ENCODE results near the gene CLDN25. TPM values are rescaled to one million over a fixed set of nuclear protein-coding genes. Genes with fewer than 3 reads are reported as not detected.

CLDN25 gene
- polyA plus RNA-seq, 3 donors, result not detected

DNA sequence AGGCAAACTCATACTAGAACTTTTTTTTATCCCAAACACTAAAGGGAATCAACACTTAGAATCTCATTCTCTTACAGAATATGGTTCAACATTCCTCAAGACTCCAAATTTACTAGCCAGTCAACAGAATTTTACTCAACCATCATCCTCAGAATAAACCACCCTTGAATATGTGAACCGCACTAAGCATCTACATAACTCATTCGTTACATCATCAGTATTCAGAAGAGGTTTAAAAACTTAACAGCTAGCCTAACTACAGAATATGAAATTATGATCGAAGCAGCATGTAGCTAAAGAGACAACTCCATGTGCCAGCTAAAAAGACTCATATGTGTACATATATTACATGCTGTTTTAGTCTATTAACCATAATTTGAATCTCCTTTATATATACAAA, 47.9 kb downstream of the CLDN25 start:
- no CpG with 5 or more reads among the region's 3 CpGs for WGBS (ENCODE audit: insufficient coverage)
- peak overlapping the region in 1 of 7 donors; percentile 12 for H3K27ac Mint-ChIP-seq
- peaks cover 43 to 82% of the 10 kb centered on the region in 2 donors for H3K36me3 ChIP-seq (replicated peaks in 1 of 2; ENCODE audit: control insufficient read depth in 1 of 2, insufficient read depth in 2 of 2, low read length in 2 of 2)

DNA sequence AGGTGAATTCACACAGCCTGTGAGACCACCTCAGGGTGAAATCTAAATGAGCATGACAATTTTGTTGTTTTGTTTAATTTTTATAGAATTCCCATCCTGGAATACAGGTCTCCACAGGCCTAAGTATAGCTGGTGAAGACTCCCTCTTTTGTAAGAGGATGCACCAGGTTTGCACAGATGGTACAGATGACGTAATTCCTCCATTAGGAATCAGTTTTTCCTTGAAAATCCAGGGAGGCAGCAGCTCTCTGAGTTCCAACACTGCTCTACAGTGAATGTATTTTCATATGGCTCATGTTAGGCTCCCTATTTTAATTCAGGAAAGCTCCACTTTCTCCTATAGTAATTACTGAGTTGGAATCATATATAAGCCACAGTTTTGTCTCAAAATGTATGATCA, 48.6 kb downstream of the CLDN25 start:
- Mint-ChIP-seq H3K4me3 (no peak overlapping the region), H3K27ac (no peak overlapping the region), H3K4me1 (peaks cover 3% of the 10 kb centered on the region), H3K36me3 (peaks cover 51 to 66% of the 10 kb centered on the region in 2 donors), H3K27me3 (ENCODE audit: low read depth in 3 of 3) (peaks cover 0 to 2% (median 0%) of the 10 kb centered on the region in 3 donors), H3K9me3 (peaks cover 0 to 8% (median 0%) of the 10 kb centered on the region in 7 donors)
- H3K27me3 ChIP-seq (ENCODE audit: control insufficient read depth in 2 of 2, insufficient read depth in 2 of 2, low read length in 2 of 2), result no peaks in the 10 kb centered on the region
- H3K79me2 ChIP-seq (ENCODE audit: insufficient read depth, low read length), result no peaks in the 10 kb centered on the region
- peaks cover 39 to 82% of the 10 kb centered on the region in 2 donors for H3K36me3 ChIP-seq (replicated peaks in 1 of 2; ENCODE audit: control insufficient read depth in 1 of 2, insufficient read depth in 2 of 2, low read length in 2 of 2)
- H3K4me2 ChIP-seq (replicated peaks; ENCODE audit: extremely low read depth, low read length, poor library complexity, severe bottlenecking), result no peak overlapping the region
- TF ChIP-seq, protein P1, sequence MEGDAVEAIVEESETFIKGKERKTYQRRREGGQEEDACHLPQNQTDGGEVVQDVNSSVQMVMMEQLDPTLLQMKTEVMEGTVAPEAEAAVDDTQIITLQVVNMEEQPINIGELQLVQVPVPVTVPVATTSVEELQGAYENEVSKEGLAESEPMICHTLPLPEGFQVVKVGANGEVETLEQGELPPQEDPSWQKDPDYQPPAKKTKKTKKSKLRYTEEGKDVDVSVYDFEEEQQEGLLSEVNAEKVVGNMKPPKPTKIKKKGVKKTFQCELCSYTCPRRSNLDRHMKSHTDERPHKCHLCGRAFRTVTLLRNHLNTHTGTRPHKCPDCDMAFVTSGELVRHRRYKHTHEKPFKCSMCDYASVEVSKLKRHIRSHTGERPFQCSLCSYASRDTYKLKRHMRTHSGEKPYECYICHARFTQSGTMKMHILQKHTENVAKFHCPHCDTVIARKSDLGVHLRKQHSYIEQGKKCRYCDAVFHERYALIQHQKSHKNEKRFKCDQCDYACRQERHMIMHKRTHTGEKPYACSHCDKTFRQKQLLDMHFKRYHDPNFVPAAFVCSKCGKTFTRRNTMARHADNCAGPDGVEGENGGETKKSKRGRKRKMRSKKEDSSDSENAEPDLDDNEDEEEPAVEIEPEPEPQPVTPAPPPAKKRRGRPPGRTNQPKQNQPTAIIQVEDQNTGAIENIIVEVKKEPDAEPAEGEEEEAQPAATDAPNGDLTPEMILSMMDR (IDR thresholded peaks at IDR 0.05), result no peak
- intact Hi-C loops (cut with micrococcal nuclease), result no loop called here
- H4K20me1 ChIP-seq (ENCODE audit: insufficient read depth, low read length), result no peaks in the 10 kb centered on the region
- H3K27ac ChIP-seq (ENCODE audit: low read depth in 1 of 2, low read length in 2 of 2), result no peak overlapping the region
- DNase-seq, result no peak
- no peak overlapping the region for H2AFZ ChIP-seq (ENCODE audit: insufficient read depth, low read depth, low read length, poor library complexity, severe bottlenecking)
- no peak overlapping the region for H3K4me3 ChIP-seq (replicated peaks in 1 of 3; ENCODE audit: low read depth in 2 of 3, low read length in 3 of 3)
- H3K4me1 ChIP-seq (ENCODE audit: control insufficient read depth in 1 of 2, insufficient read depth in 2 of 2, low read length in 2 of 2), result no peaks in the 10 kb centered on the region
- H3K9ac ChIP-seq (ENCODE audit: insufficient read depth, low read length, poor library complexity, severe bottlenecking), result no peak overlapping the region
- no CpG with 5 or more reads among the region's 1 CpG for WGBS (ENCODE audit: insufficient coverage)
- H3K9me3 ChIP-seq (replicated peaks in 1 of 2; ENCODE audit: control insufficient read depth in 1 of 2, insufficient read depth in 1 of 2, low read length in 2 of 2), result no peaks in the 10 kb centered on the region

More for the DNA sequence above, 47.9 kb downstream of the CLDN25 start:
- no peak for DNase-seq
- Histone ChIP-seq H3K9me3 (replicated peaks in 1 of 2; ENCODE audit: control insufficient read depth in 1 of 2, insufficient read depth in 1 of 2, low read length in 2 of 2) (no peaks in the 10 kb centered on the region), H4K20me1 (ENCODE audit: insufficient read depth, low read length) (no peaks in the 10 kb centered on the region), H3K79me2 (ENCODE audit: insufficient read depth, low read length) (no peaks in the 10 kb centered on the region), H3K4me3 (replicated peaks in 1 of 3; ENCODE audit: low read depth in 2 of 3, low read length in 3 of 3) (no peak overlapping the region), H3K9ac (ENCODE audit: insufficient read depth, low read length, poor library complexity, severe bottlenecking) (no peak overlapping the region), H2AFZ (ENCODE audit: insufficient read depth, low read depth, low read length, poor library complexity, severe bottlenecking) (no peak overlapping the region), H3K4me2 (replicated peaks; ENCODE audit: extremely low read depth, low read length, poor library complexity, severe bottlenecking) (no peak overlapping the region), H3K4me1 (ENCODE audit: control insufficient read depth in 1 of 2, insufficient read depth in 2 of 2, low read length in 2 of 2) (no peaks in the 10 kb centered on the region), H3K27me3 (ENCODE audit: control insufficient read depth in 2 of 2, insufficient read depth in 2 of 2, low read length in 2 of 2) (no peaks in the 10 kb centered on the region), H3K27ac (ENCODE audit: low read depth in 1 of 2, low read length in 2 of 2) (no peak overlapping the region)
- peaks cover 0 to 8% (median 0%) of the 10 kb centered on the region in 7 donors for H3K9me3 Mint-ChIP-seq
- TF ChIP-seq, protein P1 (IDR thresholded peaks at IDR 0.05), result no peak
- H3K27me3 Mint-ChIP-seq (ENCODE audit: low read depth in 3 of 3), result peaks cover 0 to 2% (median 0%) of the 10 kb centered on the region in 3 donors
- H3K4me1 Mint-ChIP-seq, result peaks cover 3% of the 10 kb centered on the region
- no peak overlapping the region for H3K4me3 Mint-ChIP-seq
- peaks cover 54 to 67% of the 10 kb centered on the region in 2 donors for H3K36me3 Mint-ChIP-seq
- intact Hi-C loops (cut with micrococcal nuclease), result no loop called here
